Chondrocyte (in vitro differentiated cells): ENCODE data around the gene DNAAF8. TPM values are rescaled to one million over a fixed set of nuclear protein-coding genes. Genes with fewer than 3 reads are reported as not detected.
"Not testable (repeated sequence)": the region's sequence is repeated elsewhere in the genome, so short reads cannot be mapped to it uniquely, and the experiment has no call there.

Source experiments
- DNase-seq: peaks from one replicate; pipeline ENCODE4 v3.0.0; 2021; ENCODE audit warnings: mixed read lengths, low spot score
- H3K27ac Mint-ChIP-seq: one replicate; pipeline ENCODE4 v1.8.0; 2021; ENCODE audit warnings: mild to moderate bottlenecking, moderate library complexity, mixed read lengths; ENCODE audit not compliant: unreplicated experiment
- H3K27me3 Mint-ChIP-seq: 2 replicates; pipeline ENCODE4 v1.8.0; 2021; ENCODE audit warnings: low read depth, mixed read lengths
- H3K36me3 Mint-ChIP-seq: 2 replicates; pipeline ENCODE4 v1.8.0; 2021; ENCODE audit warnings: low read depth, mixed read lengths
- H3K4me1 Mint-ChIP-seq: 2 replicates; pipeline ENCODE4 v1.8.0; 2021; ENCODE audit warnings: low read depth, mild to moderate bottlenecking, mixed read lengths
- H3K4me3 Mint-ChIP-seq: one replicate; pipeline ENCODE4 v1.8.0; 2021; ENCODE audit warnings: mild to moderate bottlenecking, moderate library complexity, mixed read lengths; ENCODE audit not compliant: unreplicated experiment
- H3K9me3 Mint-ChIP-seq: 2 replicates; pipeline ENCODE4 v1.8.0; 2021; ENCODE audit warnings: low read depth, mixed read lengths
- total RNA-seq: library from RNA; stranded (reverse); gene quantifications from 3 replicates; pipeline ENCODE4 v1.2.1, GENCODE V29; 2021
- TF ChIP-seq, protein P1 (sequence below): fragments of 200-600 bp; sonication (generic); IDR thresholded peaks from 2 replicates; pipeline ENCODE4 v1.5.0; 2021; ENCODE audit warnings: antibody characterized with exemption, mild to moderate bottlenecking, moderate library complexity

Gene DNAAF8
- total RNA-seq, 1 donor from 2014 or later, result 2.2 TPM

DNA sequence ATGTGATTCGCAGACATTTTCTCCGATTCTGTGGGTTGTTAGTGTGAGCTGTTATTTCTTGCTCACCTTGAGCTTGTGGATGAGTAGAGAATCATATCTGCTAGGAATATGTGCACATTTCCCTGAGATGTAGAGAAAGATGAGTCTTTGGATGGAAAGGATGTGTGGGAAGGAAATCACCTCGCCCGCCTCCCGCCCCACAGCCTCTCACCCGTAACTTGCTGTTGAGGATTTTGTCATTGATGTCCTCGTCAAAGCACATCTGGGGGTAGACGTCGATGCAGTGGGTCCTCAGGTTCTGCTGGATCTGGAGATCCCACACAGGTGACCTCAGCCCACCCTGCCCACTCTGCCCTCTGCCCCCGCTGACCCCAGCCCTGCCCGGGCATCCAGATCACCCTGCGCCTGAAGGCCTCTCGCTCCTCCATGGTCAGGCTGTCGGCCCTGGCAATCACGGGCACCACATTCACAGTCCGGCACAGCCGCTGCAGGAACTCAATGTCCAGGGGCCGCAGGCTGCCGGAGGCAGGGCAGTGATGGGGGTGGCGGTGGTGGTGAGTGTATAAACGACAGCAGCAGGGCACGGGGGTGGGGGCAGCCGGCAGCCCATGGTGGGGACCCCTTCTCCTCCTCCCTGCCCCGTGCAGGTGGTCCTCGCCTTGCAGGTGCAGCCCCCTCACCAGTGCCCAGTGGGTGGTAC is 49.1 kb downstream of the DNAAF8 start:
- Mint-ChIP-seq H3K36me3 (no peaks in the 10 kb centered on the region), H3K4me1 (no peaks in the 10 kb centered on the region), H3K27ac (no peak overlapping the region), H3K27me3 (no peaks in the 10 kb centered on the region), H3K9me3 (no peaks in the 10 kb centered on the region), H3K4me3 (no peak overlapping the region)
- no peak for DNase-seq
- TF ChIP-seq, protein P1, sequence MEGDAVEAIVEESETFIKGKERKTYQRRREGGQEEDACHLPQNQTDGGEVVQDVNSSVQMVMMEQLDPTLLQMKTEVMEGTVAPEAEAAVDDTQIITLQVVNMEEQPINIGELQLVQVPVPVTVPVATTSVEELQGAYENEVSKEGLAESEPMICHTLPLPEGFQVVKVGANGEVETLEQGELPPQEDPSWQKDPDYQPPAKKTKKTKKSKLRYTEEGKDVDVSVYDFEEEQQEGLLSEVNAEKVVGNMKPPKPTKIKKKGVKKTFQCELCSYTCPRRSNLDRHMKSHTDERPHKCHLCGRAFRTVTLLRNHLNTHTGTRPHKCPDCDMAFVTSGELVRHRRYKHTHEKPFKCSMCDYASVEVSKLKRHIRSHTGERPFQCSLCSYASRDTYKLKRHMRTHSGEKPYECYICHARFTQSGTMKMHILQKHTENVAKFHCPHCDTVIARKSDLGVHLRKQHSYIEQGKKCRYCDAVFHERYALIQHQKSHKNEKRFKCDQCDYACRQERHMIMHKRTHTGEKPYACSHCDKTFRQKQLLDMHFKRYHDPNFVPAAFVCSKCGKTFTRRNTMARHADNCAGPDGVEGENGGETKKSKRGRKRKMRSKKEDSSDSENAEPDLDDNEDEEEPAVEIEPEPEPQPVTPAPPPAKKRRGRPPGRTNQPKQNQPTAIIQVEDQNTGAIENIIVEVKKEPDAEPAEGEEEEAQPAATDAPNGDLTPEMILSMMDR, result no peak

DNA sequence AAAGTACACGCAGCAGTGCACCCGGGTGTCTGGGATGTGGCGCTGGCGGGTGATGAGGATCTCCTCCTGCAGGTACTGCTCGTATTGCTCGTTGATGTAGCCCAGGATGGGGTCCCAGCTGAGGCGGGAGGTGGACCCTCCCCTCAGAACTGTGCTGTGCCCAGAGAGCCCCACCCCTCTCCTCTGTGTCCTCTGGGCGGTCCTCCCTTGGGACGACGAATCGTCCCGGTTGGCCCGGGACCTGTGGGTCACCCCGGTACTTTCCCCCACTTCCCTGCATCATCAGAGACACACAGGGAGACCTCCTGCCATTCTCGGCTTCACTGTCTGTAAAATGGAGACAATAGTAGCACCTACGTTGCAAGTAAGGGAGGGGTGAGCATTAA is 49.6 kb downstream of the DNAAF8 start:
- DNase-seq, result no peak
- Mint-ChIP-seq H3K36me3 (no peaks in the 10 kb centered on the region), H3K27ac (no peak overlapping the region), H3K4me3 (no peak overlapping the region), H3K27me3 (no peaks in the 10 kb centered on the region), H3K9me3 (no peaks in the 10 kb centered on the region), H3K4me1 (no peaks in the 10 kb centered on the region)
- TF ChIP-seq, protein P1, result no peak

DNA sequence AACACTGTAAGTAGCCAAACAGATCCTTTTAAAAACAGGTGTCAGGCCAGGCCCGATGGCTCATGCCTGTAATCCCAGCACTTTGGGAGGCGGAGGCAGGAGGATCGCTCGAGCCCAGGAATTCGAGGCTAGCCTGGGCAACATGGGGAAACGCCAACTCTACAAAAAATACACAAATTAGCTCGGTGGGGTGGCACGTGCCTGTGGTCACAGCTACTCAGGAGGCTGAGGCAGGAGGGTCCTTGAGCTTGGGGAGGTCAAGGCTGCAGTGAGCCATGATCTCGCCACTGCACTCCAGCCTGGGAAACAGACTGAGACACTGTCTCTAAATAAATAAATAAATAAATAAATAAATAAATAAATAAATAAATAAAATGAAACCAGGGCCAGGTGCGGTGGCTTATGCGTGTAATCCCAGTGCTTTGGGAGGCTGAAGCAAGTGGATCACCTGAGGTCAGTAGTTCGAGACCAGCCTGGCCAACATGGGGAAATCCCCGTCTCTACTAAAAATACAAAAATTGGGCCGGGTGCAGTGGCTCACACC is 50.2 kb downstream of the DNAAF8 start:
- H3K4me1 Mint-ChIP-seq, DNase-seq, H3K27me3 Mint-ChIP-seq, H3K27ac Mint-ChIP-seq, H3K9me3 Mint-ChIP-seq, H3K4me3 Mint-ChIP-seq, H3K36me3 Mint-ChIP-seq: not testable (repeated sequence)

DNA sequence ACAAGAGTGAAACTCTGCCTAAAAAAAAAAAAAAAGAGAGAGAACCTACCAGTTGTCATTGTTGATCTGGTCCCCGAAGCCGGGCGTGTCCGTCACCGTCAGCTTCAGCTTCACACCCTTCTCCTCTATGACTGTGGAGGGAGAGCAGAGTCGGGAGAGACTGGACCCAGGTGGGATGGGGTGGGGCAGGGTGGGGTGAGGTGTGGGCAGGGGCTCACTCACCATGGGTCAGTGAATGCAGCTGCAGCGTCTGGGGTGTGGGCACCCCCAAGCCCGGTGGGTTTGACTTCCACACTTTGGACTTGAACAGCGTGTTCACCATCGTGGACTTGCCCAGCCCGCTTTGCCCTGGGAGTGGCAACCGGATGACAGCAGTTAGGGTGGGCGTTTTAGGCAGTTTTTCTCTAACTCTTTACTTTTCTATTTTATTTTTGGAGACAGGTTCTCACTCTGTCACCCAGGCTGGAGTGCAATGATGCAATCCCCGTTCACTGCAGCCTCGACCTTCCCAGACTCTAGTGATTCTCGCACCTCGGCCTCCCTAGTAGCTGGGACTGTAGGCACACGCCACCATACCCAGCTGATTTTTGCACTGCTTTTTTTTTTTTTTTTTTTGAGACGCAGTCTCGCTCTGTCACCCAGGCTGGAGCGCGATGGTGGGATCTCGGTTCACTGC is 51.6 kb downstream of the DNAAF8 start:
- TF ChIP-seq, protein P1, result no peak
- DNase-seq, result no peak
- no peaks in the 10 kb centered on the region for H3K4me1 Mint-ChIP-seq
- H3K4me3 Mint-ChIP-seq, result no peak overlapping the region
- no peaks in the 10 kb centered on the region for H3K27me3 Mint-ChIP-seq
- no peaks in the 10 kb centered on the region for H3K9me3 Mint-ChIP-seq
- H3K36me3 Mint-ChIP-seq, result no peaks in the 10 kb centered on the region
- no peak overlapping the region for H3K27ac Mint-ChIP-seq

DNA sequence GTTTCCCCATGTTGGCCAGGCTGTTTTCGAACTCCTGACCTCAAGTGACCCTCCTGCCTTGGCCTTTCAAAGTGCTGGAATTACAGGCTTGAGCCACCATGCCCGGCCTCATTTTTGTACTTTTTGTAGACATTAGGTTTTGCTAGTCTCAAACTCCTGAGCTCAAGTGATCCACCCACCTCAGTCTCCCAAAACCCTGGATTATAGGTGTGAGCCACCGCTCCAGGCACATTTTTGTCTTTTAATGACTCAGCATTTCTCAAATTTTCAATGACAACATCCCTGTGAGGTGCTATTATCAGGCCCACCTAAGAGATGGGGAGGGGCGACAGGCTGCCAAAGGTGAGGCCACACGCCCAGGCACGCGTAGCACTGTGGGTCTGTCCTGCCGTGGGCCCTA is 52.7 kb downstream of the DNAAF8 start:
- H3K4me1 Mint-ChIP-seq, result no peaks in the 10 kb centered on the region
- no peaks in the 10 kb centered on the region for H3K9me3 Mint-ChIP-seq
- no peaks in the 10 kb centered on the region for H3K27me3 Mint-ChIP-seq
- no peak overlapping the region for H3K27ac Mint-ChIP-seq
- DNase-seq, result no peak
- H3K4me3 Mint-ChIP-seq, result no peak overlapping the region
- TF ChIP-seq, protein P1, result no peak
- H3K36me3 Mint-ChIP-seq, result no peaks in the 10 kb centered on the region
